Measurements from ENCODE around the gene RALGPS1. TPM values are rescaled to one million over a fixed set of nuclear protein-coding genes. Genes with fewer than 3 reads are reported as not detected.

The RALGPS1 gene
- total RNA-seq, 1 donor from 2014 or later: 11.9 TPM

DNA sequence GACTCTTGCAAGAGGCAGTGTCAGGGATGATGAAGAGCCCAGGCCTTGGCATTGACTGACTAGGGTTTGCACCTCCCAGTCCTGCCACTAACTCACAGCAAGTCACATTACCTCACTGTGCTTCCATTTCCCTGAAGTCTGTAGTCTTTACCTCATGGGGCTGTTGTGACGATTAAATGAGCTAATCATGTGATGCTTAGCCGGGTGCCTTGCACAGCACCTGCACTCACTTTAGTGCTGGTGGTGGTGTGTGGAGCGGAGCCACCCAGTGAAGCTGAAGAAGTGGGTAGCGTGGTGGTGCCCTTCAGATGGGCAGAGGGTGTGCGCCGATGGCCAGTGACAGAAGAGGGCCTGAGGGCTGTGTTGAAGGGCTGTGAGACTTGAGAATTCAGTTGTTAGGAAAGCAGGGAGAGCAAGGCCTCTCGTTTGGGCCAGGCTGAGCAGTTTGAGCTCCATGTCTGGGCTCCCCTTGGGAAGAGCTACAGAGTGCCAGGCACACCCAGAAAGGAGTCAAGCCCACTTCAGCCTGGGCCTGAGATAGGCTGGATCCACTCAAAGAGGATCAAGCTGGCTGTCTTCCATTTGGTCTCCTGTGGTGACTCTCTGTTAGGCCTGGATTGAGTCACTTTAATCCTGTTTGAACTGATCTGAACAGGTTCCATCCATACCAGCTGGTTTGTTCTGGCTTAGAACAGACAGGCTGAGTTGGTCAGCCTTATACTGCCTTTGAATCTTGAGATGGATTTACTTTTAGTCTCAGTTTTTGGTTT lies 42.5 kb downstream of the RALGPS1 start:
- no peak for DNase-seq

- no peak for DNase-seq
These were observed 43.1 kb downstream of the RALGPS1 start for GRCh38 chr9:126957687-126958053.

DNA sequence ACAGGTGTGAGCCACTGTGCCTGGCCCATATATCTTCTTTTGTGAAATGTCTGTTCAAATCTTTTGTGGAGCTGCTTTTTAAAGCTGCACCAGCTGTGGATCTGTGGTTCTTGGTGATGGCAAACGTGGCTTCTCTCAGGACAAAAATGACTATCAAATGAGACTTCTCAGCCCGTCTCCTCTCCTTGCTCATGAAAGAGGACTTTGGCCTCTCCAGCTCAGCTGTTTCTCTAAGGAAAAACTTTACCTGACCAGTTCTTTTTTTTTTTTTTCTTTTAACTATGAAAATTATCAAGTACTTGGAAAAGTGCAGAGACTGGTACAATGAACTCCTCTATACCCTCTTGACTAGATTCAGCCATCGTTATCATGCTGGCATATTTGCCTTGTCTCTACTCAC lies 44.8 kb downstream of the RALGPS1 start:
- no peak for DNase-seq

GRCh38 chr9:126959917-126960316 lies 45.3 kb downstream of the RALGPS1 start:
- no peak for DNase-seq

GRCh38 chr9:126962336-126962735 lies 47.8 kb downstream of the RALGPS1 start:
- no peak for DNase-seq

GRCh38 chr9:126965077-126965476 lies 50.5 kb downstream of the RALGPS1 start:
- DNase-seq: no peak

- DNase-seq: no peak
These were observed 51.2 kb downstream of the RALGPS1 start for GRCh38 chr9:126965541-126966428.

GRCh38 chr9:126971261-126971660 lies 56.7 kb downstream of the RALGPS1 start:
- DNase-seq: no peak

- no peak for DNase-seq
These were observed 59.3 kb downstream of the RALGPS1 start for GRCh38 chr9:126973651-126974529.

GRCh38 chr9:126974594-126974993 lies 60.0 kb downstream of the RALGPS1 start:
- no peak for DNase-seq

DNA sequence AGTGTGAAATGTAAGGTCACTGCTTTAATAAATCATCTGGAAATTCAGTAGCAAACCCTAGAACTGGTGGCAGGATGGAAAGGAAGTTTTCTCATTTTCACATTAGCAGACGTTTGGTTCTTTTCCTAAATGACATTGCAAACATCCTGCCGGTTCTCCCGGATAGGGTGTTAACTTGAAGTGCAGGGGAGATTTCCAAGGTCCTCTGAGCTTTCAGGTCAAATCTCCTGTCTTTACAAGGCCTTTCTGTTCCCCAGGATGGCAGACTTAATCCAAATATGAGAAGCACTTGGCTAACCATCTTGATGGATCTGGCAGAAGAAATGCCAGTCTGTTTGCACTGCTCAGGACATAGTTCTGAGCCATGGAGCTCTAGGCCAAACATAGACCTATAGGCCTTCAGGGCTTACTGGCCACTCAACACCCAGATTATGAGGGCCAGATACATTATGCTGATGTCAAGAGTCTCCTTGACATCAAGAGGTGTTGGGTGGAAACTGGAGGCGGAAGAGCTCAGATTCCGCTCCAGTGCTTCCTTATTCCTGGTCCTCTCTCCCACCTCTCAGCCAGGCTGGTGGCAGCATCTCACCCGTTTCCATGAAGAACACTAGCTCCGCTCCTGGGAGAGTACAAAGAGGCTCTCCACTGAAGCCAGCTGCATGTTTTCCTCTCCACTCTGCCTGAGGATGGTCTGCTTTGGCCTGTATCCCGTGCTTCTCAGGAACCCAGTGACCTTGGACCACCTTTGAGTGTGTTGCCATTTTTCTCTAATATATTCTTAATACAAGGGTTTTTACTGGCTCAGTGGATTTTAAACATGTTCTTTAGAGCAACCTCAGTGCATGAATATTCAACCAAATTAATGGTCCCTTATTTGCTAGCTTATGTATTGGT lies 61.0 kb downstream of the RALGPS1 start:
- no peak for DNase-seq

DNA sequence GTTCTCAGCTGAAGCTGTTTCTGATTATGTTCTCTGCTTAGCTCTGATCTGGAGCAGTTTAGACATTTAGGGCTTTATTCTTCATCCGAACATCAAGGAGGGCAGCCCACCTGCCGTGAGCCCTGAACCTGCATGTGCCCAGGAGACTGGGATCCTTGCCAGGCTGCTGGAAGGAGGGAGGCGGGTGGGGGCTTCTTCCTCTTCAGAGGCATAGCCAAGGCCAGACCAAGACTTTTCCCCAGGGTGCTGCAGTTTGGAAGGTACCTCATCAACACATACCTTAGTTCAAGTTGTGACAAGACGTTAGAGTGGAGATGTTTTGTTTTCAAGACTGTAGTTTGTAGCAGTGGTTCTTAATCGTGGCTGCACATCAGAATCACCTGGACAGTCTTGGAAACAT lies 64.9 kb downstream of the RALGPS1 start:
- no peak for DNase-seq

GRCh38 chr9:126980231-126980630 lies 65.6 kb downstream of the RALGPS1 start:
- no peak for DNase-seq

DNA sequence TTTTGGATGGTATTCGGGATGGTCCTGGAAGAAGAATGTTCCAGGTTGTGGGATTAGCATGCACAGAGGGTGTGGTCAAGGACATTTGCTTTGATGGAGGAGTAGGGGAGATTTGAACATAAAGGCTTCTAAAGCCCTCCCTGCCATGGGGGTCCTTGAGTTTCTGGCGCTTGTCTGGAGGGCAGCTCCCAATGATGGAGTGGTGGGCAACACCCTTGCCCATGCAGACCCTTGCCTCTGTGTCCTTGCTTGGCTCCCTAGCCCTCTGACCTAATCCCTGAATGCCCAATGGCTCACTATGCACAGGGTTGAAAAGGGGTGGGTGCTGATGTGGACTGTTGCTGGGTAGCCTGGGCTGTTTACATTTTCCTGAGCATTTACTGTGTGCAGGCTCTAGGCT lies 66.6 kb downstream of the RALGPS1 start:
- no peak for DNase-seq

DNA sequence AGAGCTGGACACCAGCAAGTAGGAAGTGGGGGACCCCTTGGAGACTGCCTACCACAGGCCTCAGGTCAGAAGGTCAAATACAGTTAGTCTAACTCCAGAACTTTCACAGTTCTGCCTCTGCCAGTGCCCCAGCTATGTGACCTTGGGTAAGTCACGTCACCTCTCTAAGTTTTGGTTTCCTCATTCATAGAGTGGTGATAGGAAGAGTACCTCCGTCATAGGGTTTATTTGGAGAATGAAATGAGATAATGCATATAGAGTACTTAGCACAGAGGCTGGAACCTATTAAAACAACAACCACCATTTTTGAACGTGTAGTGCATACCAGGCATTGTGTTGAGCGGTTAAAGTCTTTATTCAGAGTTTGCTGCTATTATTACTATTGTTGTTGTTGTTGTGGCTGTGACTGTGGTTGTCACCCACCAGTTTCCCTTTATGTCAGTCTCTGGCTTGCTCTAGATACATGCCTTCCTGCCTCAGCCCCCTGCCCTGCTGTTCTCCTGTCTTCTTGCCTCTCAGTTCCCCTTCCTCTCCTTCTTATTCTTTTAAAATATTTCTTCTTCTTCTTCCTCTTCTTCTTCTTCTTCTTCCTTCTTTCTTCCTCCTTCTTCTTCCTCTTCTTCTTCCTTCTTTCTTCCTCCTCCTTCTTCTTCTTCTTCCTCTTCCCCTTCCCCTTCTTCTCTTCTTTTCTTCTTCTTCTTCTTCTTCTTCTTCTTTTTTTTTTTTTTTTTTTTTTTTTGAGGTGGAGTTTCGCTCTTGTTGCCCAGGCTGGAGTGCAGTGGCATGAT lies 67.8 kb downstream of the RALGPS1 start:
- no peak for DNase-seq

- no peak for DNase-seq
These were observed 69.2 kb downstream of the RALGPS1 start for GRCh38 chr9:126983767-126984166.

DNA sequence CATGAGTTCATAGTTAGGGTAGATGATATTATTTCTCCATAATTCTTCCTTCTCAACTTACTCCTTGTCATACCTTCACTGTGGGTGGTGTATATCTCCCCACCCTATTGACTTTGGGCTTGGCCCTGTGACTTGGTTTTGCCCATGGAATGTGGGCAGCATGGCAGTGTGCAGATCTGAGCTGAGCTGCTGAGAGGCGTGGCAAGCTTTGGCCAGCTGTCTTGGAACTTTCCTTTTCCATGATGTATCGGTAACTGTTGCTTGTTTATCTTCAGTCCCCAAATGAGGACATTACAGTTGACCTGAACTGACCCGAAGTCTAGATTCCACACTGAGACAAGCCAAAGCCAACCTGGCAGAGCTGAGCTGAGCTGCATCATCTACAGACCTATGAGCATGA lies 70.4 kb downstream of the RALGPS1 start:
- no peak for DNase-seq

- no peak for DNase-seq
These were observed 71.4 kb downstream of the RALGPS1 start for GRCh38 chr9:126985870-126986498.

DNA sequence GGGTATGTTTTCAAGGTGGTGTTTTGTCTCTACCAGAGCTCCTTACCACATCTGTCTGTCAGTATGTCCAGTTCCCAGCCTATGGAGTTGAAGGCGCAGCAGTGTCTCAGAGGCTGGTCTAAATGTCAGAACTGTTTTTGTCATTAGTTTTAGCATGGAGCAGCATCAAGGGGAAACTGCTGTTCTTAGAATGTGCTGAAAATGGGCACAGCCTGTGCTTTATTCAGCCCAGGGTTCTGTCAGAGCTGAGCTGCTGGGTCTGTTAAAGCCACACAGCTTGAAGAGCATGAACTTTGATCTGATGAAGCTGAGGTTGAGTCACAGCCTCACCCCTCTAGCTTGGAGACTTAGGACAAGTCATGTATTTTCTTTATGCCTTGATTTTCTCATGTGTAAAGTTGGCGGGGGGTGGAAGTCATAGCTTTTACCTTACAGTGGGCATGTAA lies 71.9 kb downstream of the RALGPS1 start:
- DNase-seq: no peak

- no peak for DNase-seq
These were observed 74.3 kb downstream of the RALGPS1 start for GRCh38 chr9:126988857-126989256.
